GM12801 (cell line): ENCODE results near the gene ARHGAP10.

Experiments used
- TF ChIP-seq, protein P1 (sequence below): IDR thresholded peaks from one replicate; pipeline ENCODE4 v1.5.1; 2011; ENCODE audit warnings: control low read depth; ENCODE audit not compliant: insufficient read length; ENCODE audit errors: extremely low read depth

The ARHGAP10 gene

DNA sequence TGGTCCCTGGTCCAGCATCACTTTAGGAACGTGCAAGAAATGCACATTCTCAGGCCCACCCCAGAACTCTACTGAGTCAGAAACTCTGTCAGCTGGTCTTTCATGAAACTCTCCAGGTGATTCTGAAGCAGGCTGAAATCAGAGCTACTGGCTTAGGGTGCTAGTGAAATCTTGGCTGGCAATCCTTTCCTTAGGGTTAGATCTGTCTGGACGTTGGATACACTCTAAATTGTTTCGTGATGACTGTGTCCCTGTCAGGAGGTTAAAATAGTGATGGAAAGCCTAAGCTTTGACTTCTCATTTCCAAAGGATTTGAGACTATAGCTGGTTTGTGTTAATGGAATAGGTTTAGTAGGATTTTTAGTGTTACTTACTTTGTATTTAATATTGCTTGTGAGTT lies 99.1 kb downstream of the ARHGAP10 start:
- TF ChIP-seq, protein P1, sequence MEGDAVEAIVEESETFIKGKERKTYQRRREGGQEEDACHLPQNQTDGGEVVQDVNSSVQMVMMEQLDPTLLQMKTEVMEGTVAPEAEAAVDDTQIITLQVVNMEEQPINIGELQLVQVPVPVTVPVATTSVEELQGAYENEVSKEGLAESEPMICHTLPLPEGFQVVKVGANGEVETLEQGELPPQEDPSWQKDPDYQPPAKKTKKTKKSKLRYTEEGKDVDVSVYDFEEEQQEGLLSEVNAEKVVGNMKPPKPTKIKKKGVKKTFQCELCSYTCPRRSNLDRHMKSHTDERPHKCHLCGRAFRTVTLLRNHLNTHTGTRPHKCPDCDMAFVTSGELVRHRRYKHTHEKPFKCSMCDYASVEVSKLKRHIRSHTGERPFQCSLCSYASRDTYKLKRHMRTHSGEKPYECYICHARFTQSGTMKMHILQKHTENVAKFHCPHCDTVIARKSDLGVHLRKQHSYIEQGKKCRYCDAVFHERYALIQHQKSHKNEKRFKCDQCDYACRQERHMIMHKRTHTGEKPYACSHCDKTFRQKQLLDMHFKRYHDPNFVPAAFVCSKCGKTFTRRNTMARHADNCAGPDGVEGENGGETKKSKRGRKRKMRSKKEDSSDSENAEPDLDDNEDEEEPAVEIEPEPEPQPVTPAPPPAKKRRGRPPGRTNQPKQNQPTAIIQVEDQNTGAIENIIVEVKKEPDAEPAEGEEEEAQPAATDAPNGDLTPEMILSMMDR, result no peak

DNA sequence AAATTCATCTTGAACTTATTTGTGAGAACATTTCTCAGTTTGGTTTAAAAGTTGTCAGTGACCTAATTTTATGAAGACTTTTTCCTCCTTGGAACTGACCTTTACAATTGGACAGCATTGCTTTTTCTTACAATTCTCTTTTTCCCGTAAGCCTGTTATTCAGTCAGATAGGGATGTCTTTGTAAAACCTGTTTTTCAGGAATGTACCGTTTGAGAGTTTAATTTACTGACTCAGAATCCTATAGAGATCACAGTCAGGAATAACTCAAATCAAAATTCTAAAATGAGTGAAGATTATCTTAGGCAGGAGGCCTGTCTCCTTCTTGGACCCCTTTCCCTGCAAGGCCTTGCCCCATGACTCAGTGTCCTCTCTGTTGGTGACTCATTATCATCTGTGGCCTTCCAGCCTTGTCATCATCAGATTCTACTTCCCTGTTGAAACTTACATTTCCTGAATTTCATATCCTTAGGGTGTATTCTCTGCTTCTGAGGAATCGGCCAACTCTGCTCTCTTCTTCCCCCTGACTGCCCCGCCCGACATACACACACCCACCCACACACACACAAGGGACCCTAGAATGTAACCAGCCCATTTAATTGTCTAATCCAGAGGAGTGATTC lies 99.8 kb downstream of the ARHGAP10 start:
- TF ChIP-seq, protein P1, result no peak

DNA sequence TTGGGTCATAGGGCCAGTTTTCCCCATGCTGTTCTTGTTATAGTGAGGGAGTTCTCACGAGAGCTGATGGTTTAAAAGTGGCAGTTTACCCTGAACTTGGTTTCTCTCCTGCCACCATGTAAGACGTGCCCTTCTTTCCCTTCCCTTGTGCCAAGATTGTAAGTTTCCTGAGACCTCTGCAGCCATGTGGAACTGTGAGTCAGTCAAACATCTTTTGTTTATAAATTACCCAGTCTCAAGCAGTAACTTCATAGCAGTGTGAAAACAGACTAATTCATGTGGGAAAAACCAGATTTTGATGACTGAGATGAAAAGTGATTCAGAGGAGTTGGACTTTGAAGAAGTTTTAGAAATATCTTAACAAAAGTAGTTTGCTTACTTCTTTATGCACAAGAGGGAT lies 101.4 kb downstream of the ARHGAP10 start:
- TF ChIP-seq, protein P1, result no peak

DNA sequence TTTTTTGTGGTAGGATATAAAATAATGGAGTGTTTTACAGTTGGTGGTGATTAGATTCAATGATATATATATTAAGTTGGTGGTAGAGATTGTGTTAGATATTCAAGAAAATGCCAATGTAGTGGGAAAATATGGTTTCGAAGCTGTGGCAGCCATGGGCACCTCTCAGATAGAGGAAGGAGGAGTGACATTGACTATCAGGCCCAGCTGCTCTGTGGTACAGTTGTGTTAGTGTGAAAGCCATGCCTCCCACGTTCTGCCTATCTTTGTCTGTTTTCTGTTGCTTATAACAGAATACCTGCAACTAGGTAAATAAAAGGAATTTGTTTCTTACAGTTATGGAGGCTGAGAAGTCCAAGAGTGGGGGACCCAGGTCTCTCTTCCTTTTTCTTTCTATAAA lies 101.9 kb downstream of the ARHGAP10 start:
- TF ChIP-seq, protein P1, result no peak

DNA sequence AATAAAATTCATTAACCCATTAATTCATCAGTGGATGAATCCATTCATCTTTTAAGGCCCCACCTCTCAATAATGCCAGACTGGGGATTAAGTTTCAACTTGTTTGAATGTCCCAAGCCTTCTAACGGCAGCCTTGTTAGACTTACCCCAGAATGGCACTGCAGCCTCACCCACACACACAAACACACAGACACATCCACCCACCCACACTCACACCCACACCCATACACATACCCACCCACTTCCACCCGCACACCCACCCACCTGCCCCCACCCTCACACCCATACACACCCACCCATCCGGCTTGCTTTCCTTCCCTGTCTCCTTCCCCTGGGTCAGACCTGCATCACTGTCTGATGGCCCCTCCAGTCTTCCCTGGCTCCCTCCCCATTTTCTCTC lies 102.6 kb downstream of the ARHGAP10 start:
- TF ChIP-seq, protein P1, result no peak

DNA sequence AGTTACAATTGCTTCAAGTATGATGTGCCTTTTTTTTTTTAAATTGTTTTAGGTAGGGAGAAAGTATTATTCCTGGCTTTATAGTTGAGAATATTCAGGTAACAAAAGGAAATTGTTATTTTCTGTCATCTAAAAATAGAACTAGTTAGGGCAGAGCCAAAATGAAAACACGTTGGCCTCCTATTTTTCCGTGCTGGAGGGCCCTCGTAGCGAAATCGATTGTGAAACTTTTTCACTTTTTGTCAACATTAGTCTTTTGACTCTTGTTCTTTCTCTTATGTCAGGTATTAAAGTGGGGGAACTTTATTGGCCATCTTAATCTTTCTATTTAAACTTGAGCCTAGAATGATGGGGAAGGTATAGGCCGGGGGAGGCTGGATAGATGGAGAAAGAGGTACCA lies 104.9 kb downstream of the ARHGAP10 start:
- TF ChIP-seq, protein P1, result no peak

DNA sequence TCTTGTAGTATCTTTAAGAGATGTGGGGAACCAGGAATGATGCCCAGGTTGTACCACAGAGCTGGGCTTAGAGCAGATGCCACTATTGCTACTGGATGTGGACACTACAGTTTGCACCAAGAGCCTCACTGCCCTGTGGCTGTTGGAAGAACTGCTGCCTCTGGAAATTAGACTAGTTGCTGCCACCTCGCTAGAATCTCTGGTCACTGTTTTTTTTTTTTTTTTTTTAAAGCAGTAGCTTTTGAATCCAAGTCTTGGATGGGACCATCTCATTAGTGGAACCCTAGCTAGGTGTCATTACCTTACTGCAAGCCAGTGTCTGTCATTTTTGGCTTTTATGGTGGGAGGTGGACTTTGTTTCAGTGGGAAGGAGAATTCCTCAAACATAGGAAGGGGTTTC lies 105.5 kb downstream of the ARHGAP10 start:
- TF ChIP-seq, protein P1, result no peak
